Mucosa of rectum (tissue), 2 donors: Measurements from ENCODE around the gene COQ2.
"Not testable (repeated sequence)": the region's sequence is repeated elsewhere in the genome, so short reads cannot be mapped to it uniquely, and the experiment has no call there.

Source experiments
- H3K27ac ChIP-seq, 2 donors: one replicate each; pipeline ENCODE4 v1.7.0; 2013; ENCODE audit warnings: inconsistent platforms in 2 of 2, low read depth in 2 of 2, low read length in 2 of 2
- H3K27me3 ChIP-seq, 2 donors: one replicate each; pipeline ENCODE4 v1.7.0; 2013; ENCODE audit warnings: low read length in 2 of 2; ENCODE audit not compliant: control insufficient read depth in 2 of 2, insufficient read depth in 2 of 2
- H3K36me3 ChIP-seq, 2 donors: one replicate each; pipeline ENCODE4 v1.7.0; 2013; ENCODE audit warnings: low read length in 2 of 2; ENCODE audit not compliant: control insufficient read depth in 2 of 2, insufficient read depth in 2 of 2
- H3K4me1 ChIP-seq, 2 donors: one replicate each; pipeline ENCODE4 v1.7.0; 2013; ENCODE audit warnings: low read length in 2 of 2, mild to moderate bottlenecking in 1 of 2; ENCODE audit not compliant: control insufficient read depth in 2 of 2, insufficient read depth in 2 of 2
- H3K4me3 ChIP-seq, 2 donors: one replicate each; pipeline ENCODE4 v1.7.0; 2013; ENCODE audit warnings: low read length in 2 of 2
- H3K9ac ChIP-seq, 2 donors: one replicate each; pipeline ENCODE4 v1.7.0; 2013; ENCODE audit warnings: low read length in 2 of 2, low read depth in 1 of 2, mild to moderate bottlenecking in 1 of 2
- H3K9me3 ChIP-seq, 2 donors: one replicate each; pipeline ENCODE4 v1.7.0; 2013; ENCODE audit warnings: low read length in 2 of 2; ENCODE audit not compliant: control insufficient read depth in 2 of 2
- donor health status: healthy.
- donor health status: Normal muscosa, but diverticular disease.

COQ2 gene

GRCh38 chr4:83316459-83317165 lies 32.0 kb upstream of the COQ2 start:
- Histone ChIP-seq H3K4me3 (no peak overlapping the region), H3K36me3 (peaks cover 0 to 8% of the 10 kb centered on the region in 2 donors), H3K9me3 (no peaks in the 10 kb centered on the region), H3K9ac (no peak overlapping the region), H3K4me1 (no peaks in the 10 kb centered on the region), H3K27ac (no peak overlapping the region), H3K27me3 (no peaks in the 10 kb centered on the region)

- no peak overlapping the region for H3K27ac ChIP-seq
- no peak overlapping the region for H3K4me3 ChIP-seq
Measured at GRCh38 chr4:83315341-83315870, 30.8 kb upstream of the COQ2 start.

GRCh38 chr4:83308672-83309071 lies 24.1 kb upstream of the COQ2 start:
- Histone ChIP-seq H3K9me3 (no peaks in the 10 kb centered on the region), H3K4me1 (peaks cover 0 to 8% of the 10 kb centered on the region in 2 donors), H3K36me3 (peaks cover 0 to 4% of the 10 kb centered on the region in 2 donors), H3K27ac (no peak overlapping the region), H3K9ac (no peak overlapping the region), H3K27me3 (no peaks in the 10 kb centered on the region), H3K4me3 (no peak overlapping the region)

More at GRCh38 chr4:83315341-83315870, 30.8 kb upstream of the COQ2 start:
- Histone ChIP-seq H3K27me3 (no peaks in the 10 kb centered on the region), H3K9me3 (no peaks in the 10 kb centered on the region), H3K9ac (no peak overlapping the region), H3K4me1 (no peaks in the 10 kb centered on the region), H3K36me3 (peaks cover 0 to 8% of the 10 kb centered on the region in 2 donors)

GRCh38 chr4:83307920-83308319 lies 23.3 kb upstream of the COQ2 start:
- Histone ChIP-seq H3K27me3 (no peaks in the 10 kb centered on the region), H3K4me3 (no peak overlapping the region), H3K9me3 (no peaks in the 10 kb centered on the region), H3K27ac (no peak overlapping the region), H3K4me1 (peaks cover 0 to 8% of the 10 kb centered on the region in 2 donors), H3K9ac (no peak overlapping the region), H3K36me3 (peaks cover 0 to 4% of the 10 kb centered on the region in 2 donors)

GRCh38 chr4:83305187-83305586 lies 20.6 kb upstream of the COQ2 start:
- H3K27ac ChIP-seq = no peak overlapping the region
- peaks cover 0 to 8% of the 10 kb centered on the region in 2 donors for H3K4me1 ChIP-seq
- H3K4me3 ChIP-seq = no peak overlapping the region
- no peaks in the 10 kb centered on the region for H3K9me3 ChIP-seq
- H3K27me3 ChIP-seq = no peaks in the 10 kb centered on the region
- H3K36me3 ChIP-seq = peaks cover 0 to 2% of the 10 kb centered on the region in 2 donors
- H3K9ac ChIP-seq = no peak overlapping the region

- Histone ChIP-seq H3K9me3 (no peaks in the 10 kb centered on the region), H3K4me3 (no peak overlapping the region), H3K9ac (no peak overlapping the region), H3K27ac (no peak overlapping the region), H3K27me3 (no peaks in the 10 kb centered on the region), H3K36me3 (peaks cover 2 to 4% of the 10 kb centered on the region in 2 donors), H3K4me1 (no peaks in the 10 kb centered on the region)
Measured at GRCh38 chr4:83297548-83298260, 13.1 kb upstream of the COQ2 start.

GRCh38 chr4:83293305-83294046 lies 8.9 kb upstream of the COQ2 start:
- peak overlapping the region in 1 of 2 donors; percentile 20 for H3K27ac ChIP-seq
- no peak overlapping the region for H3K9ac ChIP-seq
- peaks cover 0 to 4% of the 10 kb centered on the region in 2 donors for H3K4me1 ChIP-seq
- H3K9me3 ChIP-seq = no peaks in the 10 kb centered on the region
- H3K4me3 ChIP-seq = no peak overlapping the region
- H3K27me3 ChIP-seq = no peaks in the 10 kb centered on the region
- H3K36me3 ChIP-seq = peaks cover 0 to 4% of the 10 kb centered on the region in 2 donors

GRCh38 chr4:83290059-83290774 lies 5.6 kb upstream of the COQ2 start:
- H3K9me3 ChIP-seq, H3K27me3 ChIP-seq, H3K4me1 ChIP-seq, H3K9ac ChIP-seq, H3K36me3 ChIP-seq, H3K27ac ChIP-seq, H3K4me3 ChIP-seq: not testable (repeated sequence)

- not testable (repeated sequence) for H3K36me3 ChIP-seq, H3K27ac ChIP-seq, H3K27me3 ChIP-seq, H3K9ac ChIP-seq, H3K4me3 ChIP-seq, H3K9me3 ChIP-seq
- H3K4me1 ChIP-seq = peaks cover 7 to 11% of the 10 kb centered on the region in 2 donors
Measured at GRCh38 chr4:83288381-83288780, 3.8 kb upstream of the COQ2 start.
